Retinal pigment epithelial cell (primary cell): ENCODE measurements around the gene TPBGL.

Experiments used
- DNase-seq: peaks from one replicate; pipeline ENCODE4 v3.0.0-alpha.2; 2010; ENCODE audit warnings: low read depth
- H3K4me3 ChIP-seq: 2 replicates; pipeline ENCODE4 v1.5.1; 2011; ENCODE audit warnings: mild to moderate bottlenecking, low read length, control low read depth, moderate library complexity
- CTCF ChIP-seq: conservative IDR thresholded peaks from 2 replicates; pipeline ENCODE4 v1.5.1; 2011; ENCODE audit warnings: low read depth, low read length, control low read depth, inconsistent platforms

The TPBGL gene

GRCh38 chr11:75201771-75202170, 38.8 kb upstream of the TPBGL start:
- no peak for TF ChIP-seq CTCF
- no peak overlapping the region for H3K4me3 ChIP-seq

GRCh38 chr11:75202195-75202594, 38.4 kb upstream of the TPBGL start:
- DNase-seq: no peak
- H3K4me3 ChIP-seq: no peak overlapping the region
- no peak for TF ChIP-seq CTCF

More at GRCh38 chr11:75201771-75202170, 38.8 kb upstream of the TPBGL start:
- no peak for DNase-seq

GRCh38 chr11:75203138-75203537, 37.4 kb upstream of the TPBGL start:
- no peak for DNase-seq
- TF ChIP-seq CTCF: no peak
- H3K4me3 ChIP-seq: no peak overlapping the region

- no peak for TF ChIP-seq CTCF
- H3K4me3 ChIP-seq: no peak overlapping the region
- DNase-seq: no peak
Measured at GRCh38 chr11:75203641-75204011, 36.9 kb upstream of the TPBGL start.

- DNase-seq: no peak
- no peak for TF ChIP-seq CTCF
- no peak overlapping the region for H3K4me3 ChIP-seq
Measured at GRCh38 chr11:75204012-75204674, 36.4 kb upstream of the TPBGL start.

- no peak overlapping the region for H3K4me3 ChIP-seq
- DNase-seq: peak; percentile 15
- peak; percentile 94 for TF ChIP-seq CTCF
Measured at GRCh38 chr11:75204685-75205563, 35.6 kb upstream of the TPBGL start.
